ENCODE results near the gene DNAJB5.

Gene DNAJB5

DNA sequence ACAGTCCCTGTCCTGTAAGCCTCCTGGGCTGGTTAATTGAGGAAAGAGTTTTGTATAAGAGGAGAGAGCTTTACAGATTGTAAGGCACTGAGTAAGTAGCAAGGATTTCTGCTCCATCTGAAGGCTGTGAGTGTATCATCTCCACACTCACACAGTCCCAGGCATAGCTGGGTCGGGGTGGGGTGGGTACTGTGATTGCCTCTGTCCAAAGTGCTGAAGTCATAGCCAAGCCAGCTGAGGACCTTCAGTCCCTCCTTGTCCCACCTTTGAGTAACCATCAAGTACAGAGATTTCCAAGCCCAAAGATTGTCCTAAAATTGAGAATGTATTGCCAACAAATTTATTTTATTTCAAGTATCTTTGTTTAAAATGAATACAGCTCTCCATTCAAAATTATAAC lies 5.5 kb upstream of the DNAJB5 start:
- DNase-seq (ENCODE audit: low spot score): peak; percentile 21

- DNase-seq (ENCODE audit: low spot score): peak; percentile 47
Observed at GRCh38 chr9:34985311-34985899, 4.1 kb upstream of the DNAJB5 start.

DNA sequence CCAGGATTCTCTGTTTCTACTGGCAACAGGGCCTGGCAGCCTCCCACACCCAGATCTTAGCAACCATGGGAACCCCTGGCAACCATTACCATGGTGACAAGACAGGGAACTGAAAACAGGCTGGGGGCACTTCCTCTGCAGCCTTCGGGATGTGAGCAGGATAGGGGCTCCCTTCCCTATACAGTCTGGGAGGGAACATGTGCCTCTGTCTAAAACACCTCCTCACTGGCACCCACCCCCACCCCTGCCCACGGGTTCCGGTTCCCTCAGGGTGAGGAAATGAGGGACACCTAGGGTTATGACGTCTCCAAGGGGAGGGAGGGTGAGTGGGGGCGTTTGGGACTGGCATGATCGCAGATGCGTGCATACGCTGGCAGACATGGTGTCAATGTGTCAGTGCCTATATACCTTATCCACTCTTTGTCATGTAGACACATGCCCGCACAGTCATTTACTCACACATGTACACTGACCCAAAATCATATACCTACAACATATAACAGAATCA lies 3.0 kb upstream of the DNAJB5 start:
- peak; percentile 21 for DNase-seq (ENCODE audit: low spot score)

DNA sequence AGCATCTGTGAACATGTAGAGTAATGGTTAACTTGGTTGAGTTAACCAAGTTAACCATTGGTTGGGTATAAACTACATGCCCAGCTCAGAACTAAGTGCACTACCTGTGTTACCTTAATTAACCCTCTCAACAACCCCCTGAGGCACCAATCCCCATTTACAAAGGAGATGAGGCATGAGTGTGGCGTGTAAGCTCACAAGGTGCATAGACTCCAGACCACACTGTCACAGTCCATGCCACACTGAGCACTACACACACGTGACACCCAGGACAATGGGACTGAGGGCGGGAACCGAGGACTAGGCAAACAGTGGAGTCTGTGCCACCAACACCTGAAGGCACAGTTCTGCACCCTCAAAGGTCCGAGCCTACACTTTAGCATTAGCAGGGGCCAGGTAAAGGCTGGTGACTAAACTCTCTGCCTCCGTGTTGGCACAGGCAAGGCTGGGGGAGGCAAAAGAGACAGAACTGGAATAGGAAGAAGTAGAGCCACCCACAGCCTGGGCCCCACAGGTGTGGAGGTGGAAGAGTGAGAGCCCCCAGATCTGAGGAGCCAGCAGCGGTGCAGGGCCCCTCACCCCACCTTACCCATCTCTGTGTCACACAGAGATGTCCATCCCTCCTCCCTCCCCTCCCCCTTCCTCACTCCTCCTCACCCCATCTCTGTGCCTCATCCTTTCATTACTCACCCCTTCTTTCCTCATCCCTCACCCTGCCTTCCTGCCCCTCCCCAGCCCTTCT lies 2.2 kb upstream of the DNAJB5 start:
- DNase-seq (ENCODE audit: low spot score): no peak

DNA sequence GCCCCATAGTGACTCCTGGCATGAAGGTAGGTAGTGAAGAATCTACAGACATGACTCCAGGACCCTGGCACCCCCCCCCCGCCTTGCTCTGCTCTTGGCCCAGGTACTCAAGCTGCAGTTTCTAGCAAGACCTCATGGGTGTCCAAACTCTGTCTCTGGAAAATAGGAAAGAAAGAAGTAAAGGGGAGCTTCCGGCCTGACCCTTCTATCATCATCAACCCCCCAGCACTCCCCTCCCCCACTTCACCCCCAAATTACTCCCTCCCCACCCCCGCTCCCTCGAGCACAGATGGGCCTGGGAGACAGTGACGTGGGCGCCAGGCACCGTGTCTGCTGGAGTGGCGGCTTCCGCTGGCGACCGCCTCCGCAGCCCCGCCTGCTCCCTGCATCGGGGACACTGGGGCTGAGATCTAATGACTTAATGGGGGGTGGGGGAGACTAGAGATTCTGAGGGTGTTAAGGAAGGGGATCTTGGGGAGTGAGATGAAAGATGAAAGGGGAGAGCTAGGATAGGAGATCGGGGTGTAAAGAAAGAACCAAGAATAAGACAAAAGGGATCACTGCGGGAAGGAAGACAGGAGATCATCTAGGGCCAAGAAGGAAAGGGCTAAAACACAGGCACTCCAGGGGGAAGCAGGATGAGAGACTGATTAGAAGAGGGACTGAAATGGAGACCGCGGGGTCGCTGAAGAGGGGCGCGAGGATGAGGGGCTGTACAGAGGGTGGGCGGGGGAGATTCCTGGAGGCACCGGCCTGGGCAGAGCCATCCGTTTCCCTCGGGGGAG lies 1.1 kb upstream of the DNAJB5 start:
- peak; percentile 27 for DNase-seq (ENCODE audit: low spot score)

DNA sequence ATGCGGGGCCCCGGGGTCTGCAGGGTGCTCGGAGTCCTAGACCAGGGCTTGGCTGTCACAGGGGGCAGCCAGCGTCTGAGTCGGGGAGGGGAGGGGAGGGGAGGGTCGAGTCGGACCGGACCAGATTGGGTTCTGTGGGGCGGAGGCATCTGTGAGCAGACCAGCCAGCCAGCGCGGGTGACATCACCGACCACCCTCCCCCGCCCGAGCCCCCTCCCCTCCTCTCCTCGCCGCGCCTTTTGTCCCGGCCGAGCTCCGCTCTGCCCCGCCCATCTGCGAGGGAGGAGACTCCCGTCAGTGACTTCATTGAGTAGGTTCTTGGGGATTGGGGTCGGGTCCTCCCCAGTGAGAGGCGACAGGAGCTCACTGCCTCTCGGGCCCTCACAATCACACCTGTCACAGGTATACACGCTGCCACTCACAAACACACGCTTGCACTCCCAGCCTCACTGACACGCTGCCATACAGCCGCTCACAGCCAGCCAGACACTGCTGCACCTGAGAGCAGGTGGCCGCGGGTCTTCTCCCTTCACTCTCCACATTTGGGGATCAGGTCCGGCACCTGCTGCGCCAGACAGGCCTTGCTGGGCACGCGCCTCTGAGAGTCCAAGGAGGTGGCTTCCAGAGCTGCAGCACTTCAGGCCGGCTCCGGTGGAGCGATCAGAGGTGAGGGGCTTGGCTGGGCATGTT lies 546 bp downstream of the DNAJB5 start:
- DNase-seq (ENCODE audit: low spot score): peak; percentile 62

- DNase-seq (ENCODE audit: low spot score): no peak
Observed at GRCh38 chr9:34990908-34991606, 1.5 kb downstream of the DNAJB5 start.

DNA sequence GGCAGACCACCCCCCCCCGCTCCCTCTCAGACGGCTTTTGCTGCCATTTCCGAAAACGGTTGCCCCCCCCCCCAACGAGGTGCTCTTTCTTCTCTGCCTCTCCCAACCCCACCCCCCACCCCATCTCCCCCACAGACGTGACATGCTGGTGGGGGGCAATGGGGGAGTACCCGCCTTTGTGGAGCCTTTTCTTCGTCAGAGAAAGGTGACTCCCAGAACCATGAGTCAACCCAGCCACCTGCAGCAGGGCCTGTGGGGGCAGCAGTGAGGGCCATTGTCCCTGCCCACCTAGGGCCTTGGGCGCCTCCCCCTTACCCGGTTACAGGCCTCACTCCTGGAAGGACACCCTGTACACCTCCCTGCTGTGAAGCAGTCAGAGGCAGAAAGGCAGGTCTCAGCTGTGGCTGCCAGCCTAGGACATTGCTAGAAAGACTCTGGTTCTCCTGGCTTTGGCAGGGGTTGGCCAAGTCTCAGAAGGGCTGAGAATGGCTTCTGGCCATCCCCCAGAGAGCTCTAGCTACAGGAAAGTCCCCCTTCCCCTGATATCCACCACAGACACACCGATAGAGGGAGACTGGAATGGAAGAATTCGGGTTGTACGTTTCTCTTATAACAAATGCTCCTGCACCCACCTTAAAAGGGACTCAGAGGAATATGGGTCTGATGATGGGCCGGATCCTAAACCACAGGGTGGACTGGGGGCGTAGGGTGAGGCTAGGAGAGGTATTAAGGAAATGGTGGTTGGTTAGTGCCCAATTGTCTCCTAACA lies 2.2 kb downstream of the DNAJB5 start:
- DNase-seq (ENCODE audit: low spot score): peak; percentile 24

DNA sequence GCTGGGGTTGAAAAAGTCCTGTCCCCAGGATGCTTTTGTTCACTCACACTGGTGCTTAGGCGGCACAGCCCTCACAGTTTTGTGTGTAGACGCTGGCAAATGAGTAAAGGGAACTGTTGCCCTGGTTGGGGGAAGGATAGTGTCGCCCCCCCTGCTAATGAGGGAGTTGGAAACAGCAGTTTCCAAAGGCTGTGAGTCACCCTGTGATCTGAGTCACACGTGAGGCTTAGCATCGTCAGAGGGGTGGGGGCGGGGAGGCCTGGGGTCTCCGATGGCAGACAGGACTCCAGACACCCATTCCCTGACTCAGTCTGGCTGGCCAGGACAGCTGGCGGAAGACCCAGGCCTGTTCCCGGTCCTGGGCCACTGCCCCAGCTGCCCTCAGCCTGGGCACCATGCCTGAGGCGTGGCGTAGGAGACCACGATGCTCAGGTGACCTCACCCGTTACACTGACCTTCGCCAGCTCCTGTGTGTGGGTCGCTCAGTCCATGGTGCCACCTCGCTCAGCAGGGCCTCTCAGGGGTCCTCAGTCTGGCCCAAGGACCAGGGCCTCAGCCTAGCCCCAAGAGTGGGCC lies 2.9 kb downstream of the DNAJB5 start:
- DNase-seq (ENCODE audit: low spot score): peak; percentile 83

GRCh38 chr9:34993502-34994259 lies 4.1 kb downstream of the DNAJB5 start:
- DNase-seq (ENCODE audit: low spot score): peak; percentile 57

DNA sequence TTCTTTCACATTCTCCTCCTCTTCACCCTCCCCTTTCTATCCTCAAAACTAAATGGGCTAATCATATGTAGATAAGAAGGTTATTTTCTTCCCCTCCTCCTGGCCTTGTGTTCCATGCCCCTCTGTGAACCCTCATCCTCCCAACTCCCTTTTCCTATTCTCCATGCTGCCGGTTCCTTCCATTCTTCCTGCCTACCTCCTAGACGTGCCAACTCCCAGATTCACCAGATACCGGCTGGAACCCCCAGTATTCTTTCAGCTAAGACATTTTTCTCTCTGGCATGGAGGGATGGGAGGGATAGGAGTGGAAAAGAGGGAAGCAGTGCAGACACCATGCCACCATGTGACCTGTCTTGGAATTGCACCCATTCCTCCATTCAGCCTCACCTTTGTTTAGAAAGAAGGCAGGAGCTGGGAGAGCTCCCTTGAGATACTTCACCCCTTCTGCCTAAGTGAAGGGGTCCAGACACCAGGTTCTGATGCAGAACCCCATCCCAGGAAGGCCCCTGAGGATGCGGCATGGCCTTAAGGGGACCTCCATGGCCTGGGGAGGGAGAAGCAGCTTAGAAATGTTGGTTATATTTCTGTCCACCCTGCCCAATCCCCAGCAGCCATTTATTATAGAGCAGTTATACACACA lies 4.8 kb downstream of the DNAJB5 start:
- peak; percentile 75 for DNase-seq (ENCODE audit: low spot score)

DNA sequence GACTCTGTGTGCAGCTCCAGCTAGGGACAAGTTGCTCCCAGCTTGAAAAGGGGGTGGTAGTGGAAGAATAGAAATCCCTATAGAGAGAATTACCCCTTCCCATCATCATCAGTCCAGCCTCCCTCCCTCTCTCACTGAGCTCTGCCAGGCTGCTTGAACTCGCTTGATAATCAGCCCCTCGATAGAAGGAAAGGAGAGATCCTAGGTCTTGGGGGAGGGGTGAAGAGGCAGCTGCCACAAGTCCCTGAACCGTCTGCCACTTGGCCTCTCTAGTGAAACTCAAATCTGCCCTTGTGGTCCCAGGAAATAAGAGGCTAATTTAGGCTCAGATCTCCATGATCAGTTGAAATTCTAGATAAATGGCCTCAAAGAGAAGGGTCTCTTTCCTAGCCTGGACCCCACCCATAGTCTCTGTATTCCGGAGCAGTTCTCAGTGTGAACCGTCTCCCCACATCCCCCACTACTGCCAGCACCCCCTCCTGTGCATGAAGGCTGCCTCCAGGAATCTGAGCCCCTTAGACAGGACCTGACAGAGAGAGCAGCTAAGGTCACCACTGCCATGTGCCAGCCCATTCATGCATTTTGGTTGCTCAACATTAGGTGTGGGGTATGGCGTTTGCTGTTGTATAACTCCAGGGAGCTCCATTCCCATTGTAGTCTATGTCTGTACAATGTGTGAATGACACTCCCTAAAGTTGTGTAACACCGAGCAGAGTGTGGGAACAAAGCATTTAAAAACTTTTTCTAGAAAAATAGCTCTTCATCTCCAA lies 5.5 kb downstream of the DNAJB5 start:
- DNase-seq (ENCODE audit: low spot score): no peak

DNA sequence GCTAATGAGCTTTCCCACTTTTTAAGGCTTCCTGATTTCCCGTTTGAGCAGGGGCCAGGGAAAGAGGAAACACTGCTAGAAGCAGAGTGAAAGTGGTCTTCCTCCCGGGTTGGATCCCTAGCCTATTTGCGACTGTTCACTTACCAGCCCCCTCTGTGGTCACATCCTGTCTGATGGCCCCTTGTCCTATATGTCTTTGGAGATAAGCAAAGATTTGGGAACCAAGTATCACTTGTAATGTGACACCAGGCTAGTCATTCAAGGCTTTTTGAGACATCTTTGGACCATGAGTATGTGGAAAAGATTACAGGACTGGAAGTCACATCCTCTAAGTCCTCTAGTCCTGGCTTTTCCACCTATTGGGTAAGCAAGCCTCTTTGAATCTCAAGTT lies 6.1 kb downstream of the DNAJB5 start:
- peak; percentile 9 for DNase-seq (ENCODE audit: low spot score)

DNA sequence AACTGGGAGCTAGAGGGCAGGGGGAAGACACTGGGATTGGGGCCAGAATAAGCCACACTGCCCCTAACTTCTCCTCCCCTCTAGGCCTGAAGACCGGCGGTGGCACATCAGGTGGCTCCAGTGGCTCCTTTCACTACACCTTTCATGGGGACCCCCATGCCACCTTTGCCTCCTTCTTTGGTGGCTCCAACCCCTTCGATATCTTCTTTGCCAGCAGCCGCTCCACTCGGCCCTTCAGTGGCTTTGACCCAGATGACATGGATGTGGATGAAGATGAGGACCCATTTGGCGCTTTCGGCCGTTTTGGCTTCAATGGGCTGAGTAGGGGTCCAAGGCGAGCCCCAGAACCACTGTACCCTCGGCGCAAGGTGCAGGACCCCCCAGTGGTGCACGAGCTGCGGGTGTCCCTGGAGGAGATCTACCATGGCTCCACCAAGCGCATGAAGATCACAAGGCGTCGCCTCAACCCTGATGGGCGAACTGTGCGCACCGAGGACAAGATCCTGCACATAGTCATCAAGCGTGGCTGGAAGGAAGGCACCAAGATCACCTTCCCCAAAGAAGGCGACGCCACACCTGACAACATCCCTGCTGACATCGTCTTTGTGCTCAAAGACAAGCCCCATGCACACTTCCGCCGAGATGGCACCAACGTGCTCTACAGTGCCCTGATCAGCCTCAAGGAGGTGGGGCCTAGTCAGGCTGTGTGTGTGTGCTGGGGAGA lies 6.8 kb downstream of the DNAJB5 start:
- DNase-seq (ENCODE audit: low spot score): peak; percentile 0

DNA sequence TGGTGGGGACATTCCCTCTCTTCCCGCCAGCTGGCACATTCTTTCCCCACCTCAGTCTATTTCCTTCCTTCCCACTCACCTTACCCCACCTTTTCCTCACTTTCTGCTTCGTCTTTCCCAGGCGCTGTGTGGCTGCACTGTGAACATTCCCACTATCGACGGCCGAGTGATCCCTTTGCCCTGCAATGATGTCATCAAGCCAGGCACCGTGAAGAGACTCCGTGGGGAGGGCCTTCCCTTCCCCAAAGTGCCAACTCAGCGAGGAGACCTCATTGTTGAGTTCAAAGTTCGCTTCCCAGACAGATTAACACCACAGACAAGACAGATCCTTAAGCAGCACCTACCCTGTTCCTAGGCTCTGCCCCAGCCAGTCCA lies 7.3 kb downstream of the DNAJB5 start:
- peak; percentile 0 for DNase-seq (ENCODE audit: low spot score)

DNA sequence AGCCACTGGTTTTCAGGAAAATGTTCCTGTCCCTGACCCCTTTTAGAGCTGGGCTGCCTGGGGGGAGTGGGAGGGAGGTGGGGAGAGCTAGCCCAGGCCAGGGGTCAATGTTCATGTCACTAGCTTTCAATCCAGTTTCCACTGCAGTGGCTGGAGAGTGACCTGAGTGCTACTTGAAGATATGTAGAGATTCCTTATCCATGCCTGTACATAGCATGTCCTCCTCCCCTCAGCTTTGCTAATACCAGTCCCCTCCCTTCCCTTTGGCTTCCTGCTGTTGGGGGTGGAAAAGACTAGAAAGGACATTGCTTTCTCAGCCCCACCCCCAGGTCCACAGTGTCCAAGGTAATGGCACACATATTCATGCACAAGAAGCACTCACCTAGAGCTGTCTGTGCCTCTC lies 7.8 kb downstream of the DNAJB5 start:
- DNase-seq (ENCODE audit: low spot score): peak; percentile 0

- DNase-seq (ENCODE audit: low spot score): peak; percentile 0
Observed at GRCh38 chr9:34998266-34998665, 8.7 kb downstream of the DNAJB5 start.

DNA sequence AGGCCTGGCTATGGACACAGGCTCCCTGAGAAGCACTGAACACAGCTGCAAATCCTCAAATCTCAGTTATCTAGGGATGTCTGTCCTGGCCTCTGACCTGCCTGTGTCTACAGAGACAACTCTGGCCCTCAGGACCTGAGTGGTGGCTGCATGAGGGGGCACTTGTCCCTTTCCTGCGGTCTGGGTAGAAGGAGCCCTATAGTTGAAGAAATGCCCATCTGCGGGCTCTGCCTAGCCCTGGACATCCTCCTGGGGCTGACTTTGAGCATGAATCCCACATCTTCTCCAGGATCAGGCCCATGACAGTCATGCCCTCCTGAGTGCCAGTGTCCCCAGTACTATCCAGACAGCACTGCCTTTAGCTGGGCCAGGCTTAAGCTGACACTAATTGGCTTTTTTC lies 10.0 kb downstream of the DNAJB5 start:
- peak; percentile 0 for DNase-seq (ENCODE audit: low spot score)
